Dendritic cell treated with granulocyte-macrophage colony-stimulating factor and Interleukin-4, amounts not matched to agents 40 ng/mL and 50 ng/mL, for 4 days (primary cell): Measurements from ENCODE around the gene DUSP9.

Experiments
- H3K27ac Mint-ChIP-seq: one replicate; pipeline ENCODE4 v1.8.0; 2022; ENCODE audit warnings: mild to moderate bottlenecking, mixed read lengths
- H3K27me3 Mint-ChIP-seq: one replicate; pipeline ENCODE4 v1.8.0; 2022; ENCODE audit warnings: mild to moderate bottlenecking, mixed read lengths
- H3K36me3 Mint-ChIP-seq: one replicate; pipeline ENCODE4 v1.8.0; 2022; ENCODE audit warnings: low read depth, mixed read lengths
- H3K4me1 Mint-ChIP-seq: one replicate; pipeline ENCODE4 v1.8.0; 2022; ENCODE audit warnings: low read depth, mixed read lengths
- H3K4me3 Mint-ChIP-seq: one replicate; pipeline ENCODE4 v1.8.0; 2022; ENCODE audit warnings: mild to moderate bottlenecking, moderate library complexity, mixed read lengths
- H3K9me3 Mint-ChIP-seq: one replicate; pipeline ENCODE4 v1.8.0; 2022; ENCODE audit warnings: mixed read lengths
- intact Hi-C: fragments of 100-400 bp; cut with micrococcal nuclease; formaldehyde crosslinking; loops from one replicate; pipeline ENCODE4 v1.15.0; 2022

DUSP9 gene

GRCh38 chrX:153643431-153644351, 3.3 kb upstream of the DUSP9 start:
- H3K27ac Mint-ChIP-seq, result no peak overlapping the region
- H3K36me3 Mint-ChIP-seq, result no peaks in the 10 kb centered on the region
- peak overlapping the region; percentile 42 for H3K4me3 Mint-ChIP-seq
- H3K27me3 Mint-ChIP-seq, result peaks cover 83% of the 10 kb centered on the region
- intact Hi-C loops, result no loop called here
- no peaks in the 10 kb centered on the region for H3K9me3 Mint-ChIP-seq
- peaks cover 13% of the 10 kb centered on the region for H3K4me1 Mint-ChIP-seq

DNA sequence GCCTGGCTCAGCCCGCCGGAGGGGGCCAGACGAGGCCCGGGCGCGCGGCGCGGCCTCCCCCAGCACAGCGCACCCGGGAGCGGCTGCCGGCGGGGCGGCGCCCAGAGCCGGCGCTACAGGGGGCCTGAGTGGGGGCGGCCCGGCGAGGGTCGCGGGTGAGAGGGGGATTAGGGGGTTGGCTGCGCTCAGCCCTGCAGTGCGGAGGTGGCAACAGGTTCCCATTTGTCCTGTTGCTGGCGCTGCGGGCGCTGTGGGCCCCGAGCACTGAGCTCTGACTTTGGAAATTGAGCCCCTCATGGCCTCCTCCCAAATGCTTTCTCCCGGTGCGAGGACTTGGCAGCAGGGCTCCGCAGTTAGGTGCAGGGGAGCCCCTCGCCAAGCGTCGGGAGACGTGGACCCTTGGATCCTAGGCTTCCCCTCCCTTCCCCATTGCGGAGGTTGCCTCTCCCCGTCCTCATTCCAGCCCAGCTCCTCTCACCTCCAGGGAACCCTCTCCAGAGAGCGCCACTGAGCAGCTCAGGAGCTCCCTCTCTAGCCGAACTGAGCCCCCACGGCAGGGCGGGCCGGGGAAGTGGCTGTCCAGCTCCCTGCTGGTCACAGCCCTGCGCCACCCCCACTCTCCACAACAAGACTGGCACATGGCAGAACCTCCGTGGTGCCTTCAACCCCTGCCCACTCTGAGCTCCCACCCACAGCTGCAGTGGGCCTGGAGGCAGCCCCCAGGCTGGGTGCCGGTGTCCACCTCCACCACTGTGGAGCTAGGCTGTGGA, 2.5 kb upstream of the DUSP9 start:
- no peaks in the 10 kb centered on the region for H3K9me3 Mint-ChIP-seq
- H3K4me3 Mint-ChIP-seq, result no peak overlapping the region
- H3K27me3 Mint-ChIP-seq, result peaks cover 81% of the 10 kb centered on the region
- no peak overlapping the region for H3K27ac Mint-ChIP-seq
- intact Hi-C loops, result loop anchor here (5.0 kb wide), 1 partner anchor 92 kb away; no protein-coding TSS in a partner anchor
- H3K36me3 Mint-ChIP-seq, result no peaks in the 10 kb centered on the region
- peaks cover 13% of the 10 kb centered on the region for H3K4me1 Mint-ChIP-seq

DNA sequence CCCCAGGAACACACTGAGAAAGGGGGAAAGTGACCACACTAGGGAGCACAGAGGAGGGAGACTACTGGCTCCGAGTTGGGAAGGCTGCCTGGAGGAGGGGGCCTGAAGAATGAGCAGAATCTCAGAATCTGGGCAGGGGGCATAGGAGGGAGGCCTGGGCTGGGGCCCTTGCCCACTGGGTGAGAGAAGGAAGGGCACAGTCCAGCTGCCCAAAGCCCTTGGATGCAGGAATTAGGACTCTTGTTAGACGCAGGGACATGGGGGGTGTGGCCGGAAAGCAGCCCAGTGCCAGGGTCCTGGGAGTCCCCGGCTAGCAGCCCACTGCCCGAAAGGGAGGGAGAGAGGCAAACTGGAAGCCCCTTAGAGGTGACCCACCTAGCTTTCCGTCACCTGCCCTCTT, 1.9 kb upstream of the DUSP9 start:
- Mint-ChIP-seq H3K27me3 (peaks cover 78% of the 10 kb centered on the region), H3K9me3 (no peaks in the 10 kb centered on the region), H3K27ac (no peak overlapping the region), H3K4me3 (no peak overlapping the region), H3K36me3 (no peaks in the 10 kb centered on the region), H3K4me1 (peaks cover 13% of the 10 kb centered on the region)
- intact Hi-C loops, result loop anchor here (5.0 kb wide), 1 partner anchor 93 kb away; no protein-coding TSS in a partner anchor

- Mint-ChIP-seq H3K27ac (no peak overlapping the region), H3K4me3 (no peak overlapping the region)
Observed at GRCh38 chrX:153645921-153646488, 998 bp upstream of the DUSP9 start.

GRCh38 chrX:153647461-153648357, 706 bp downstream of the DUSP9 start:
- Mint-ChIP-seq H3K4me1 (peaks cover 7% of the 10 kb centered on the region), H3K9me3 (no peaks in the 10 kb centered on the region), H3K27ac (no peak overlapping the region), H3K36me3 (no peaks in the 10 kb centered on the region), H3K4me3 (peak overlapping the region; percentile 44), H3K27me3 (peaks cover 63% of the 10 kb centered on the region)
- intact Hi-C loops, result loop anchor here (5.0 kb wide), 1 partner anchor 95 kb away; no protein-coding TSS in a partner anchor

More at GRCh38 chrX:153645921-153646488, 998 bp upstream of the DUSP9 start:
- intact Hi-C loops, result loop anchor here (5.0 kb wide), 1 partner anchor 94 kb away; no protein-coding TSS in a partner anchor
- H3K9me3 Mint-ChIP-seq, result no peaks in the 10 kb centered on the region
- no peaks in the 10 kb centered on the region for H3K36me3 Mint-ChIP-seq
- peaks cover 70% of the 10 kb centered on the region for H3K27me3 Mint-ChIP-seq
- H3K4me1 Mint-ChIP-seq, result peaks cover 13% of the 10 kb centered on the region

DNA sequence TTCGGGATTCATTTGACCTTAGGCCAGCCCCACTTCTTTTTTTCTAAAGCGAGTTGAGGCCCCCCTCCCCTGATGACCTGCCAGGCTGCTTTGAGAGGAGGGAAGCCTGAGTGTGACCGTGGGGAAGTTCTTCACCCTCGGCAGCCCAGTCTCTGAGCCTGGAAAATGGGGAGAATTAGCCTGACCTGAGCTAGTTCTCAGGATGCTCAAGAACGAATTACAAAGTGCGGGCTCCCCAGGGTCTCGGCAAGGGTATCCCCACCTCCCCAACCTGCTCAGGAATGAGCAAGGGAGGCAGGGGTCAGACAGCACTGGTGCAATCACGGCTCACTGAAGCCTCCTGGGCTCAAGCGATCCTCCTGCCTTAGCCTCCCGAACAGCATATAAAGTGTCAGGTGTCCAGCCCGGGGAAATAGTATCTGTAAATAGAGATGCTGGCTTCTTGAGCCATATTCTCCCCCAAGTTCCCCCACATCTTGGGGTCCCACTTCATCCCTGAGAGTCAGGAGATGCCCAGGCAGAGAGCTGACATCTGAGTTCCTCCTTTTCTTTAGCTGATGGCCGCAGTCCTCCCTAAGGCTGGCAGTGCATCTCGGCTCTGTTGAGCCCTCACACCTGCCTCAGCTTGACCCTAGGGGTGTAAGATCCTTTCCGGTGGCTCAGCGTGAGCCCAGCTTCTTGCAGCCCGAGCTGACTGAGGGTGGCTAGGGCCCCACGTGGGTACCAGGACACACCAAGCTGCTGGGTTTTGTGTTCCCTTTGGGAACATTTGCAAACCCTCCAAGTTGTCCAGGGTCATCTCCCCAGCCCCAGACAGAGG, 1.6 kb downstream of the DUSP9 start:
- intact Hi-C loops, result loop anchor here (5.0 kb wide), 1 partner anchor 96 kb away; no protein-coding TSS in a partner anchor
- H3K9me3 Mint-ChIP-seq, result no peaks in the 10 kb centered on the region
- peaks cover 4% of the 10 kb centered on the region for H3K4me1 Mint-ChIP-seq
- H3K27ac Mint-ChIP-seq, result no peak overlapping the region
- no peak overlapping the region for H3K4me3 Mint-ChIP-seq
- peaks cover 56% of the 10 kb centered on the region for H3K27me3 Mint-ChIP-seq
- no peaks in the 10 kb centered on the region for H3K36me3 Mint-ChIP-seq

DNA sequence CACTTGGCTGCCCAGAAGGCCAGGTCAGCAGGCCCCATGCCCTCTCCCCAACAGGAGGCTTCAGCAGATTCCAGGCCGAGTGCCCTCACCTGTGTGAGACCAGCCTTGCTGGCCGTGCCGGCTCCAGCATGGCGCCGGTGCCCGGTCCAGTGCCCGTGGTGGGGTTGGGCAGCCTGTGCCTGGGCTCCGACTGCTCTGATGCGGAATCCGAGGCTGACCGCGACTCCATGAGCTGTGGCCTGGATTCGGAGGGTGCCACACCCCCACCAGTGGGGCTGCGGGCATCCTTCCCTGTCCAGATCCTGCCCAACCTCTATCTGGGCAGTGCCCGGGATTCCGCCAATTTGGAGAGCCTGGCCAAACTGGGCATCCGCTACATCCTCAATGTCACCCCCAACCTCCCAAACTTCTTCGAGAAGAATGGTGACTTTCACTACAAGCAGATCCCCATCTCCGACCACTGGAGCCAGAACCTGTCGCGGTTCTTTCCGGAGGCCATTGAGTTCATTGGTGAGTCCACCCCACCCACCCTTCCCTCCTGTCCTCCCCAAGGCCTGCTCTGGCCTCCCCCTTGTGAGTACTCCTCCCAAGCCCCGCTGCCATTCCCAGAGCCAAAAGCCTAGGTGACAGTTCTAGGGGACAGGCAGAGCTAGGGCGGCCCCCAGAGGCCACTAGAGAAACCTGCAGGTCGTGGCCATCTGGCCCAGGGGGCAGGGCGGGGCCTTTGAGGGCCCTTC, 2.3 kb downstream of the DUSP9 start:
- H3K4me1 Mint-ChIP-seq, result no peaks in the 10 kb centered on the region
- H3K27ac Mint-ChIP-seq, result no peak overlapping the region
- H3K4me3 Mint-ChIP-seq, result no peak overlapping the region
- H3K36me3 Mint-ChIP-seq, result no peaks in the 10 kb centered on the region
- peaks cover 52% of the 10 kb centered on the region for H3K27me3 Mint-ChIP-seq
- no peaks in the 10 kb centered on the region for H3K9me3 Mint-ChIP-seq
- intact Hi-C loops, result loop anchor here (5.0 kb wide), 1 partner anchor 97 kb away; no protein-coding TSS in a partner anchor

- peaks cover 46% of the 10 kb centered on the region for H3K27me3 Mint-ChIP-seq
- intact Hi-C loops, result loop anchor here (5.0 kb wide), 2 partner anchors 98 to 113 kb away; no protein-coding TSS in a partner anchor
- H3K4me1 Mint-ChIP-seq, result no peaks in the 10 kb centered on the region
- no peak overlapping the region for H3K27ac Mint-ChIP-seq
- H3K9me3 Mint-ChIP-seq, result no peaks in the 10 kb centered on the region
- H3K36me3 Mint-ChIP-seq, result no peaks in the 10 kb centered on the region
- no peak overlapping the region for H3K4me3 Mint-ChIP-seq
Observed at GRCh38 chrX:153649915-153650782, 3.1 kb downstream of the DUSP9 start.

DNA sequence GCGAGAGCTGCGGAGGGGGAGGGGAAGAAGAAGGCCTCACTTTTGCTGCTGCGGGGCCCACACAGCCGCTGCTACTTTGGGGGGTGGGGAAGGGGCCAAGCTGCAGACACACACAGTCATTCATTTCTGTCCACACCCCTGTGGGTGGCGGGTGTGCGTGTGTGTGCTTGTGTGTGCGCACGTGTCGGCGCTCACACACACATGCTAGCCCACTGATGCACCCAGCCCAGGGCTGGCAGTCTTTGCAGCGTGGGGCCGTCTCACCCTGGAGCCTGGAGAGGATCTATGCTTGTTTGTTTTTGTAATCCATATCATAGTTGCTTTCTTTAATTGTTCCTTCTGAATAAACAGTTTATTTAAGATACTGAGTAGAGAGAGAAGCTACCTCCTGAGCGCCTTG, 4.0 kb downstream of the DUSP9 start:
- intact Hi-C loops, result loop anchor here (5.0 kb wide), 1 partner anchor 114 kb away; no protein-coding TSS in a partner anchor
- H3K9me3 Mint-ChIP-seq, result no peaks in the 10 kb centered on the region
- peaks cover 38% of the 10 kb centered on the region for H3K27me3 Mint-ChIP-seq
- H3K27ac Mint-ChIP-seq, result no peak overlapping the region
- no peaks in the 10 kb centered on the region for H3K36me3 Mint-ChIP-seq
- no peaks in the 10 kb centered on the region for H3K4me1 Mint-ChIP-seq
- H3K4me3 Mint-ChIP-seq, result no peak overlapping the region

GRCh38 chrX:153651540-153652079, 4.6 kb downstream of the DUSP9 start:
- Mint-ChIP-seq H3K4me3 (no peak overlapping the region), H3K27me3 (peaks cover 32% of the 10 kb centered on the region), H3K36me3 (no peaks in the 10 kb centered on the region), H3K27ac (no peak overlapping the region), H3K9me3 (no peaks in the 10 kb centered on the region), H3K4me1 (no peaks in the 10 kb centered on the region)
- intact Hi-C loops, result loop anchor here (5.0 kb wide), 1 partner anchor 114 kb away; no protein-coding TSS in a partner anchor

GRCh38 chrX:153653556-153653955, 6.6 kb downstream of the DUSP9 start:
- H3K36me3 Mint-ChIP-seq, result no peaks in the 10 kb centered on the region
- intact Hi-C loops, result loop anchor here (5.0 kb wide), 1 partner anchor 116 kb away; no protein-coding TSS in a partner anchor
- H3K27ac Mint-ChIP-seq, result no peak overlapping the region
- peaks cover 24% of the 10 kb centered on the region for H3K27me3 Mint-ChIP-seq
- no peaks in the 10 kb centered on the region for H3K9me3 Mint-ChIP-seq
- no peak overlapping the region for H3K4me3 Mint-ChIP-seq
- H3K4me1 Mint-ChIP-seq, result no peaks in the 10 kb centered on the region
